GDM1 (cell line): ENCODE data around the gene RANBP3.
"Not testable (repeated sequence)": the region's sequence is repeated elsewhere in the genome, so short reads cannot be mapped to it uniquely, and the experiment has no call there.

Experiments used
- DNase-seq: peaks from one replicate; lab custom pipeline; 2025; lab: John Stamatoyannopoulos, UW

RANBP3 gene

DNA sequence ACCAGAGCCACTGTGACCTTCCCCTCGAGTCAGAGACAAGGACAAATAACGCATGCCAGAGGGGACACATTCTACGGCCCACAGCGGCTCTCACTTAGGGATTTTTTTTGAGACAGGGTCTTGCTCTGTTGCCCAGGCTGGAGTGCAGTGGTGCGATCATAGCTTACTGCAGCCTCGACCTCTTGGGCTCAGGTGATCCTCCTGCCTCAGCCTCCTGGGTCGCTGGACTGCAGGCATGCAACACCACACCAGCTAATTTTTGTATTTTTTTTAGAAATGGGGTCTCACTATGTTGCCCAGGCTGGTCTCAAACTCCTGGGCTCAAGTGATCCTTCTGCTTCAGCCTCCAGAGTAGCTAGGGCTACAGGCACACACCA lies 28.1 kb upstream of the RANBP3 start:
- not testable (repeated sequence) for DNase-seq

DNA sequence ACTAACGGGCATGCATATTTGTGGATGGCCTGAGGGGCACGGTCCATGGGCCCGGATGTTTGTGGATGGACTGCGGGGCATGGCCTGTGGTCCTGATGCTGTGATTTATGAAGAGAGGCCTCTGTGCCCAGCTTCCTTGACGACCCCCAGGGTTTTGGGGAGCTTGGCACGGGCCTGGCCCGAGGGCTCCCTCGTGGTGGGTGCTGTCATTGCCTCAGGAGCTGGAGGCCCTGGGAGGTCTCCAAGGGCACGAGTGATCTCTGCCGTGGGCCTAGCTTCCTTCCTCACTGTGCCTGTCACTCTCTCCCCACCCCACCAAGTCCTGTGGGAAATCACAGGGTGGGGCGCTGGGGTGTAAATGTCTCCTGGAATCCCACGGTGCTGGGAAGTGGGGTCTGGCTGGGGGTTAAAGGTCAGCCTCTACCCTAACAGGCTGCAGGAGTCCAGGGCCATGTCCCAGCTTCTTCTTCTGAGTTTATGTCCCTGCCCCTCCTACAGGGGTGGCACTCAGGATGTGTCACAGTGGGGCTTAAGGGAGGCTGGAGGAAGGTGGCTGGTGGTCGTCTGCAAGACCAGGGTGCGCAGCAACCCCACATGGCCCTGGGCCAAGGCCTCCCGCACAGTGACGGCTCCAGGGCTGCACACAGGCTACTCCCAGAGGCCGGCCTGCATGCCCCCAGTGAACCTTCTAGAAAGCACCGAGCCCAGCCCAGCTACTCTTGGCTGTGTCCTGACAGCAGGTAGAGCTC lies 27.6 kb upstream of the RANBP3 start:
- DNase-seq = no peak

DNA sequence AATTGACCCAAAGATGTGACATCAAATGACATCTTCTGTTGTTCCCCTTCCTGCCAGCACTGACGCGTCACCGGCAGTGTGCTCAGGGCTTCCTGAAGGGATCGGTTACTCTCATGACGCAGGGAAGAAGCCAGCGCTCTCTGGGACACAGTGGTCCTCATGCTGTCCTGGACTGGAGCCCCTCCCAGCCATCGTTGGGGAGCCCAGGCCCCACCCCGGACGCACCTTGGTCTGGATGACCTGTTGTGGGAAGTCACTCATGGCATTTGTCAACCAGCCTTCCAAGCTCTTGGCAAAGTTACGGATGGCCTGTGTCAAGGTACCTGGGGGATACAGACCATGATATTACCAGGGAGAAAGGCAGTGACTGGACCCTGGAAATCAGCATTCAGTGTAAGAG lies 26.0 kb upstream of the RANBP3 start:
- no peak for DNase-seq

DNA sequence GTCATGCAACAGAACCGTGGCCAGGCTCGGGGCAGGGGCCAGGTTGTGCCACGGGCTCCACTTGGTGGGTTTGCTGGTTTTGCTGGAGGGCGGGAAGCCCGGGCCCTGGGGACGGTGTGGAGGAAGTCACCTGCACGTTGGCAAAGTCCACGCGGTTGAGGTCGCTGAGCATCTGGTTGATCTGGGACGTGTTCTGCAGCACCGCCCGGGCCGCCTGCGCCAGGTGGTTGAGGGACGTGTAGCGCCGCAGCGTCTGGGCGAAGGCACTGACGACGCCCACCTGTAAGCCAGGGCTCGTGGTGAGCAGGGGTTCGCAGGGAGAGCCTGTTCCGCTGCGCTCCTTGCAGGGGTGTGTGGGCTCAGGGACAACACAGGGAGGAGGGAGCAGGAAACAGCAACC lies 24.7 kb upstream of the RANBP3 start:
- DNase-seq = no peak

DNA sequence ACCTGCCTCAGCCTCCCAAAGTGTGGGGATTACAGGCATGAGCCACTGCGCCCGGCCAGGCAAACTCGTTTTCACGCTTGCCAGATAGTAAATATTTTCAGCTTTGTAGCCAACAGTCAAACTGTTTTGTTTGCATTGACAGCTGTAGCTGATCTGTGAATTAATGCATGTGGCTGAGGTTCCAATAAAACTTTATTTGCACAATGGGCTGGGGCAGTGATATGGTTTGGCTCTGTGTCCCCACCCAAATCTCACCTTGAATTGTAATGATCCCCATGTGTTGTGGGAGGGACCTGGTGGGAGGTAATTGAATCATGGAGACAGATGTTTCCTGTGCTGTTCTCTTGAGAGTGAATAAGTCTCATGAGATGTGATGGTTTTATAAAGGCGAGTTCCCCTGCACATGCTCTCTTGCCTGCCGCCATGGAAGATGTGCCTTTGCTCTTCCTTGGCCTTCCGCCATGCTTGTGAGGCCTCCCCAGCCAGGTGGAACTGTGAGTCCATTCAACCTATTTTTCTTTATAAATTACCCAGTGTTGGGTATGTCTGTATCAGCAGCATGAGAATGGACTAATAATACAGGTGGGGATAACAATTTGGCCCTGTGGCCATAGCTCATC lies 22.4 kb upstream of the RANBP3 start:
- no peak for DNase-seq

DNA sequence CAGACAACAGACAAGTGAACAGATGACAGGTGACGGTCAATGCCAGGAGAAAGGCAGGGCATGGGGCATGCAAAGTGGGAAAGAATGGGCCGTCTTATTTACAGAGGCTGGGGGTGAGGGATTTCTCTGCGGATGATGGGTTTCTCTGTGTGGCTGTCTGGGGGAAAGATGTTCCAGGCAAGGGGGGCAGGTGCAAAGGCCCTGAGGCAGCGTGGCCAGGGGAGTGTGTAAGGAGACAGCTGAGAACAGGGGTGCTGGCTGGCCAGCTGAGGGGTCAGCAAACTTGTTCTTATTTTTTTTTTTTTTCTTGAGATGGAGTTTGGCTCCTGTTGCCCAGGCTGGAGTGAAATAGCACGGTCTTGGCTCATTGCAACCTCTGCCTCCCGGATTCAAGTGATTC lies 21.8 kb upstream of the RANBP3 start:
- DNase-seq = no peak

DNA sequence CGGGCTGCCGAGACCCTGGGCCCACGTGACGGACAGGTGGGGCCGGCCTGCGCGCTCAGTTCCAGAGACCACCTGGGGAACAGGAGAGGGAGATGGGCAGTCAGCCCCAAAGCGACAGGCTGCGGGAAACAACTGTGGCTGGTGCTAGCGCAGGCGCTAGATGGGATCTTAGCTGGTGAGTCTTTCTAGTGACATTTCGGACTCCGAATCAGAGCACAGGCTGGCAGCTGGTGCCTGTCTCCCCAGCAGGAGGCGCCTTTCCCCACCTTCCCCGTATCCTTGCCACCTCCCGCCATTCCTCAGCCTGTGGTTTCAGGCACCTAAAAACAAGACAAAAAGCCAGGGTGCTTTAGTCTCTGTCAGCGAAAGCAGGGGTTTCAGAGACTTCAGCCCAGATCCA lies 19.4 kb upstream of the RANBP3 start:
- no peak for DNase-seq

DNA sequence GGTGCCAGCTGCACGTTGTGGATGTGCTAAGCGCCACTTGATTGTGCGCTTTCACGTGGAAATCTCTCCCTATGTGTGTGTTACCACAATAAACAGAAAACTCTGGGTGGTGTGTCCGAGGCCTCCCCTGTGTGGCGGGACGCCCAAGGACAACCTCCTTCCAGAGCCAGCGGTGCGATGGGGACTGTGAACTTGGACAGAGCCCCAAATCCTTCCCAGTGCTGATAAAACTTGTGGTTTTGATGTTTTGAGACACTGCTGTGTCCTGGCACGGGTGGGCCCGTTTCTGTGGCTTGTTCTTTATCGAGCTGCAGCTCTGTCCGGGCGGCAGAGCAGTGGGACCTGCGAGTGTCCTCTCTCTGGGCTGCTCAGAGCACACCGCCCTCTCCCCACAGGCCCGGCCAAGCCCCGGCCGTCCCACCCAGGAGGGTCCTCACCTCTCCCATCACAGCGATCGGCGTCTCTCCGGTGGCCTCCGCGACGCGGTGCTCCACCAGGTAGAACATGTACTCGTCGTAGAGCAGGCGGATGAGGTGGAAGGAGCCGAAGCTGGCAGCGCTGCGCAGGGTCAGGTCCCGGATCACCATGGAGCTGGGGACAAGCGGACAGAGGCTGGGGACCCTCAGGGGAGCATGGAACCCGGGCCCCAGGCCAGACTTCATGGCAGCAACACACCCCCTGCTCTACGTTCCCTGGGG lies 18.8 kb upstream of the RANBP3 start:
- DNase-seq = no peak

DNA sequence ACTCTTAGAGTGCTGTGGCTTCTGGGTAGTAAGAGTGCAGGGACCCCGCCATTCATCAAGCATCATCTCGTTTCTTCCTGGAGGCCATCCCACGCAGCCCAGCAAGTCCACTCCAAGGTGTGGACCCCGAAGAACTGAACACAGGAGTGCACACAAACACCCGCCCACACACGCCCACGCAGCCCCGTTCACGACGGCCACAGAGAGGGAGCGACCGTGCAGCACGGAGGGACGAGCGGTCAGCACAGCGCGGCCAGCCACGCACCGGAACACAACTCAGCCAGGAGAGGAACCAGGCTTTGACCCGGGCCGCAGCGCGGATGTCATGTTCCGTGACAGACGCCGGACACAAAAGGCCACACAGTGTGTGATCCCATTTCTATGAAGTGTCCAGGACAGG lies 18.2 kb upstream of the RANBP3 start:
- DNase-seq = no peak

DNA sequence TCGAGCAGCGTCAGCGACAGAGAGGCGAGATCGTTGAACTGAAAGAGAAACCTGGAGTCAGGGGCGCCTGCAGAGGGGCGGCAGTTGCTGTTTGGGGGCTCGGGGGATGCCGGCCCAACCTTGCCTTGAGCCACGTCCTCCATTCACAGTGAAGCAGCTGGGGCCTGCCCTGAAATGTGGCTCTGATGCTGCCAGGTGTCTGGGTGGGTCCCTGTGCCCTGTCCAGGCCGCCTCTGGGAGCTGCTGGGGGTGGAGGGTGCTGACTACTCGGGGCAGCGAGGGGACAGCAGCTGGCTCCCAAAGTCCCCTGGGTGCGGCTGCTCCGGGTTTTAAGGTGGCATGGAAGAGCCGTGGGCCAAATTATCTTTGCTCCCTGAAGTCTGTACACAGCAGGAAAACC lies 17.7 kb upstream of the RANBP3 start:
- no peak for DNase-seq

DNA sequence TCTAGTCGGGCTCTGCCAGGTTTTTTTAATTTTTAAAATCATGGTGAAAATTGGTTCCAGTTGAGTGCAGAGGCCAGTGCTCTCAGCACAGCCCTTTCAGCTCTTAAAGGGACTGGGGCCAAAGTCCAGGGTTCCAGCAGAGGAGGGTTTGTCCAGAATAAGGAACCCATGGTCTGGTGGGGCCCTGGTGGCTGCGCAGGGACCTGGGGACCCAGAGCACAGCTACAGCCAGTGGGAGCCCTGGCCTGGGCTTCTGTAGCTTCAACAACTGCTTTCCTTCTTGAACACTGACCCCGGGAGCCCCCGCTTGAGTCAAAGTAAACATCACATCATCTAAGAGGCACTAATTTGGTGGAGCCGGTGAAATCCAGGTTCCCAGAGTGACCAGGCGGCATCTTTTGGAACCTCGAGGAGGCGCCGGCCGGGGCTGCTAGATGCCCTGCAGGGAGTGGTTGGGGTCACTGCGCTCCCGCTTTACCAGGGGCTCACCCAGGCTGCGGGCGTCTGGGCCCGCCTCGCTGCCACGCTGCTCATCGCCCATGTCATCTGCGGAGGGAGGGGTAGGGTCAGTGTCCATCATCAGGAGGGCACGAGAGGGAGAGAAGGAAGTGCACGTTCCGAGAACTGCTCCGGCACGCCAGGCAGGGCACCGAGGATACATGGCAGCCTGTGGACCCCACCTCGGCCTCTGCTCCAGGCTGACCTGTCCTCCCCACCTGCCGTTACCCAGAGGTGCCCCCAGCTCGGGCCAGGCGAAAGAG lies 16.6 kb upstream of the RANBP3 start:
- DNase-seq = no peak

DNA sequence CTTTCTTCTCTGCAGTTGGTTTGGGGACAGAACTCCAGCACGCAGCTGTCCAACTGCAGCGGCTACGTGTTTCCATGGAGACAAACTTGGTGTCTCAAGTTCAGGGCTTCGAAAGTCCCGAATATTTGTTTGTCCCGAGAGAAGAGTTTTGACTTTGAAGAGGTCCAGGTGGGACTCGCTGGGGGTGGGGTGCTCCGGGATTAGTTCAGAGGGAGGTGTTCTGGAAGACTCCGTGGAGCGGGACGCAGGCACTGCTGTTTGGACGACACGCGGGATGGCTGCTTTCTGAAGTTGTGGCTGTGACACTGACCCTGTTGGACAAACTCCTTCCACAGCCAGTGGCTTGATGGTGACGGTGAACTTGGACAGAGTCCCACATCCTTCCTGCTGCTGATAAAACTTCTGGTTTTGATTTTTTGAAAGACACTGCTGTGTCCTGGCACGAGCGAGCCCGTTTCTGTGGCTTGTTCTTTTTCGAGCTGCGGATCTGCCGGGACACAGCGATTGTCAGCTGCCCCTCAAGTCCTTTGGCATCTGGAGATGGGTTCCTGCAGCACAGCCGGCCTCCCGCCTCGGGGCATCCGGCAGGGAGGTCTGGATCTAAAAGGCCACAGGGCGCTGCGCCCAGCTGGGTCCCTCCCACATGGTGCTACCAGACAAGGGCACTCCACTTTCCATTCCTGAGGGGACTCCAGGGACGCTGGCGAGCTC lies 15.9 kb upstream of the RANBP3 start:
- DNase-seq = no peak

DNA sequence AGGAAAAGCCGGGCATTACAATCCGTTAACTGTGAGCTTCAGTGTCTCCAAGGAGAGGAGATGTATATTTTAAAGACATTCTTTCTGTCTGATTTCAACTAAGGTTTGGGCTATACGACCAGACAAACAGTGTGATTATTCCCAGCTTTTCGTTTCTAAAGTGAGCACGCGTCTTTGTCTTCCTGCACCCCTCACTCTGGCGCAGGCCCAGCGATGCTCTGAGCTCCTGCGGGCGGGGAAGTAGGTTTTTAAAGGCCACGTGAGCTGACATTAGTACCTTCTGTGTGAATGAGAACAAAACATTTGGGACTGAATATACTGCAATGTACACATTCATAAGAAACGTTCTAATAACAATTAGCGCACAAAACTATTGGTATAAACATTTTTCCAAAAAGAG lies 15.3 kb upstream of the RANBP3 start:
- DNase-seq = no peak

DNA sequence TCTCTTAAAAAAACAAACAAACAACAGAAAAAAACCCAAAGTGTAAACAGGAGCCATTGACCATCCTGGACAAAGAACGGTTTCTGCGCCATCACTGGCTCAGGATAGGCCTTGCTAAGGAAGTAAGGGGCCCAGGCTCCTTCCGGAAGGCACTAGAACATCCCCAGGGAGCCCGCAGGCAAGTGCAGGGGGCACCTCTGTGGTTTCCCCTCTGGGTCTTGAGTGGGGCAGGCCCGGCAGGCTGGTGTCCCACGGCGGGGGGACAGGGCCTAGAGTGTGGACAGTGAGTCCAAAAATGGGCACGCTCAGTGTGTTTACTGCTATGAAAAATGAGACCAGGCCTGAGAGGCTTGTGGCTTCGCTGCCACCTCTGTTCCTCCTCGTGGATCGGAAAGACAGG lies 14.8 kb upstream of the RANBP3 start:
- DNase-seq = no peak

DNA sequence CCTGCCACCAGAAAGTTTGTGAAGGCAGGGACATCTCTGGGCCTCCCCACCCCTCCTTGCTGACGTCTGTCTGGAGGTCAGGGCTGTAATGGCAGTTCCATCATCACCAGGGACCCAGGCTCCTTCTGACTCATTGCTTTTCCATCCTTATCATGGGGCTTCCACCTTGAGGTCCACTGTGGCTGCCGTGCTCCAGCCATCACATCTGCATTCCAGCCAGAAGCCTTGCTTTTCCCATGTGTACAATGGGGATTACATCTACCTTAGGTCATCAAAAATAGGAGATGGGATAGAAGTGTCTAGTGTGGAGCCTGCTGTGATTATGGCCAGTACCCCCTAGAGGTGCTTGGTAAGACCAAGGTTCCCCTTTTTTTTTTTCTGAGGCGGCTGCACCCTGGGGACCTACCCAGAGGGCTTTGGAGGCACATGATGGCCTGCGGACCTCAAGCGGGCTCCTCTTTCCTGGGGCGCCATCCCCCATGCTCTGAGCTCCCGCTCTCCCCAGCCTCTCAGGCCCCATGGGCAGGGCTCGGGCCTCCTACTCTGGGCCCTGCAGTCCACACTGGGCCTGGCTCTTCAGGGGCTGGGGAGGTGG lies 13.4 kb upstream of the RANBP3 start:
- DNase-seq = no peak

DNA sequence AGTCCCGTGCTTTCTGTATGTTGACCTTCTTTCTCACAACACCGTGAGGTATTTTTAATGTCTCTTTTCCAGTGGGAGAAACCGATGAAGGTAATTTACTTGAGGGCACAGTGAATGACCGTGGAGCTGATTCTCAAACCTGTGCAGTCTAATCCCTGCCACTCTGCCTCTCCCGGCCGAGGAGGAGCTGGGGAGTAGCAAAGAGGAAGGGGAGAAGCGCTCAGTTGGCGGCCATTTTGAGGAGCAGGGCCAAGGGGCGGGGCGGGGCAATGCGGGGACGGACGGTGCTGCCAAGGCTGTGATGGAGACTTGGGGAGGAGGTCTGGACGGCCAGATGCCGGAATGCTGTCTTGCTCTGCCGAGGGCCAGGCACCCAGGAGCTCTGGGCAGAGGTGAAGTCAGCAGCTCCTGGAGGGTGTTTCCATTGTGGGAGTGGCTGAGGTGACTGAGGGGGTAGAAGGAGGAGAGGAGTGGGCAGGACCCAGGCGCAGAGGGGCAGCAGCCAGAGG lies 12.4 kb upstream of the RANBP3 start:
- no peak for DNase-seq

DNA sequence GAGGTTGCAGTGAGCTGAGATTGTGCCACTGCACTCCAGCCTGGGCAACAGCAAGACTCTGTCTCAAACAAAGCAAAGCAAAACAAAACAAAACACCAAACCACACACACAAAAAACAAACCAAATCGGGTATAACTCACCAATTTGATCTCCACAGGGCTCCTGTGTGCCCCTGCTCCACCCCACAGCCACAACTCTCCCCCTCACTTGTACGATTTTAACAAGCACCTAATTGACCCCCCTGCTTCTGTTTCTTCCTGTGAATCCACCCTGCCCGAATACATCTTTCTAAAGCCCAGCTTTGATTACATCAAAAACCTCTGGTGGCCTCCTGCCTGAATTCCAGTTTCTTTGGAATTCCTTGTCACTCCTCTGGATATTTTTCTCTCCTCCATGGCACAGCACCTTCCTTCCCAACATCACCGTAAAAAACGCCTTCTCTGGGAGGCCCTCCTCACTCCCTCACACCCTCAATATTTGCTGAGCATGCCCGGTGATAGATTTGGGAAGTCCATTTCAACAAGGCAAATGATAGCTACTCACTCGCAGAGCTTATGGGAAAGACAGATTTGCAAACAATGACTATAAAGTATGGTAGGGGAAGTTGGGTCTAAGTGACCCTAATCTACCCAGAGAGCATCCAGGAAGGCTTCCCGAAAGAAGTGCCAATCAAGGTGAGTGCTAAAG lies 11.6 kb upstream of the RANBP3 start:
- DNase-seq = no peak

DNA sequence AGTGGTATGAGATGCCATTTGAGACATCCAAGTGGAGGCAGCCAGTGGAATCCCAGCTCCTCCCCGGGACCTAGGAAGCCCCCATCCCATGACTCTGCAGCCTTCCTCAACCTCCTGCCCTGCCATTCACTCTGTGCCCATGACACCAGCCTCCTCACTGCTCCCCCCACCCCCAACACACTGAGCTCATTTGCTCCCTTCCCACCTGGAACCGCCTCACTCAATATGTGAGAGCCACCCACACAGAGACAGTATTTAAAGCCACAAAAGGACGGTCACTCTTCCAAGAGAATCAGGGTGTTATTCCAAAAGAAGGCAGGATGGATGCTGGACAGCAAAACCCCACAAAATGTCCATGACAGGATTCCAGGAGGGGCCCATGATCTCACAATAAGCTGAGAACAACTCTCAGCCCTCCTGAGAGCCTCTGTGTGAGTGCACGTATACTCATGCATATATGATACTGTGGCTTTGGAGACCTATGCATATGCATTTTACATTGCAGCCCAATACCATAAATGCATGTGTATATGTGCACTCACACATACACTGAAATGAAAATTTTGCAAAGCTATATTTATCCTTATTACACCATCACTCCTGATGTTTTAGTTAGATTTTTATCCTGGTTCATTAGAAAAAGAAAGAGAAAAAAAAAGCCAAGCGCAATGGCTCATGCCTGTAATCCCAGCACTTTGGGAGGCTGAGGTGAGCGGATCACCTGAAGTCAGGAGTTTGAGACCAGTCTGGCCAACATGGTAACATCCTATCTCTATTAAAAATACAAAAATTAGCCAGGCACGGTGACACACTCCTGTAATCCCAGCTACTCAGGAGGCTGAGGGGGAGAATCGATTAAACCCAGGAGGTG lies 10.8 kb upstream of the RANBP3 start:
- DNase-seq = no peak

DNA sequence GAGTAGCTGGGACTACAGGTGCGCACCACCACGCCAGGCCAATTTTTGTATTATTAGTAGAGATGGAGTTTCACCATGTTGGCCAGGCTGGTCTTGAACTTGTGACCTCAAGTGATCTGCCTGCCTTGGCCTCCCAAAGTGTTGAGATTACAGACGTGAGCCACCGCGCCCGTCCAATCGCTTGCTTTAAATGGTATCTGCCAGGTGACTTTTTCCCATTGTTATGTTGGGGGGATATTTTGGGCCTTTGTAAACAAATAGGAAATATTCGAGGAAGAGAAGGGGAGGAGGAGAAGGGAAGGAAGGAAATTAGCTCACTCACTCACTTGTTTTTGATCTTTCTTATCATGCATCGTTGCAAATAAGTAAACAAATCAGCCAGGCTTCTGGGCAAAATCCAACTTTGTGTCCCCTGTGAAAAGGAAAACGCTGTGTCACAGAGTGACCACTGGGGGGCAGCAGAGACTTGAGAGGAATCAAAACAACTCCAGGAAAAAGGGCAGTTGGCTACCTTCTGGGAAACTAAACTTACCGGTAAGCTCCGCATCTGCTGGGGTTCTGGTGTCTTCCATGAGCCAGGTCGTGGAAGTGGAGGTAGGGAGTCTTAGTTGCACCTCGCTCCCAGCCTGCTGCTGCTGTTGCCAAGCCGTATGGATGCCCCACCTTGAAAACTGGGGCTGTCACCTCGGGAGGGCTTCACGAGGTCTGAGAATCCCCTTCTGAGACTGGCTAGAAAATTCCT lies 9.3 kb upstream of the RANBP3 start:
- no peak for DNase-seq
